Superior temporal gyrus (tissue), 1 donor: ENCODE data around the gene ADCY7.
"Not testable (repeated sequence)": the region's sequence is repeated elsewhere in the genome, so short reads cannot be mapped to it uniquely, and the experiment has no call there.

Experiments
- DNase-seq: peaks from one replicate; pipeline ENCODE4 v3.0.0-alpha.2; 2016; ENCODE audit errors: extremely low spot score

ADCY7 gene

GRCh38 chr16:50266337-50267091, at the start of gene ADCY7:
Gene ADCY7, plus strand, starts transcription at chr16:50266551. Its CDS starts 21,629 bp downstream, at chr16:50288180.
- no peak for DNase-seq

- DNase-seq = no peak
Measured at GRCh38 chr16:50219402-50219975, 46.9 kb upstream of the ADCY7 start.

GRCh38 chr16:50224286-50224685, 42.1 kb upstream of the ADCY7 start:
- DNase-seq = no peak

GRCh38 chr16:50227120-50227519, 39.2 kb upstream of the ADCY7 start:
- no peak for DNase-seq

DNA sequence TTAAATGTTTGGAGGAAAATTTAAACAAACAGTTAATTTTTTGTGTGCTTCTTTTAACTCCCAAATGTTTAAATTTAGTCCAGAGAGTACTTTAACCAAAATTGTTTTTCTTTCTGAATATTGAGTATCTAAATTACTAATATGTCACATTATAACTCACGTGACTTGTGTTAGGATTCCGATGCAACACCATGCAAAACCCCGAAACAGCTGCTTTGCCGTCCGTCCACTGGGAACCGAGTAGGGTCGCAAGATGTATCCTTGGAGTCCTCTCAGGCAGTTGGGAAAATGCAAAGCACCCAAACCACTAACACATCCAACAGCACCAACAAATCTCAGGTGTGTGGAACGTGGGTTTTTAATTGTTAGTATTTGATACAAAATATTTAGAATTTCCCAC, 38.7 kb upstream of the ADCY7 start:
- DNase-seq = no peak

DNA sequence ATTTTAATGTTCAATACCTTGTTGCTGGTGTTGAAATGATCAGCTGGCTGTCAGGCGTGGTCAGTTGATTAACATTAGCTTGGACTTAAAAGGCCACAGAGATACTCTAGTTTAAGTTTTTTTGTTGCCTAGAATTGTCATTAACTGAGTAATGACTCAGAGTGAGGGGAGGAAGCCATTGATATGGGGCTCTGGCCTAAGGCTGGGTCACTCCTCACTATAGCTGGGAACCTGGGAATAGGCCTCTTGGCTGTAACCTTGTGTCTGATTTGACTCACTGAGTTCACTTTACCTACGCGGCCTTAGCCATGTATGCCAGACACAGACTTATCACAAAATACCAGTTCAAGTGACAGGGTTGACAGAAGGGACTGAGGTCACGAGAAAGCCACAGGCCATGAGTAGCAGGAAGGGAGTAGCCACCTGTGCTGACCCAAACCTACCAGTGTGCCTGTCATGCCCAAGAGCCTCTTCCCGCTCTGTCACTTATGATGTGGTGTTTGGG, 37.9 kb upstream of the ADCY7 start:
- DNase-seq = no peak

- no peak for DNase-seq
Measured at GRCh38 chr16:50229149-50229726, 37.1 kb upstream of the ADCY7 start.

- no peak for DNase-seq
Measured at GRCh38 chr16:50234771-50235556, 31.4 kb upstream of the ADCY7 start.

GRCh38 chr16:50235581-50235980, 30.8 kb upstream of the ADCY7 start:
- no peak for DNase-seq

DNA sequence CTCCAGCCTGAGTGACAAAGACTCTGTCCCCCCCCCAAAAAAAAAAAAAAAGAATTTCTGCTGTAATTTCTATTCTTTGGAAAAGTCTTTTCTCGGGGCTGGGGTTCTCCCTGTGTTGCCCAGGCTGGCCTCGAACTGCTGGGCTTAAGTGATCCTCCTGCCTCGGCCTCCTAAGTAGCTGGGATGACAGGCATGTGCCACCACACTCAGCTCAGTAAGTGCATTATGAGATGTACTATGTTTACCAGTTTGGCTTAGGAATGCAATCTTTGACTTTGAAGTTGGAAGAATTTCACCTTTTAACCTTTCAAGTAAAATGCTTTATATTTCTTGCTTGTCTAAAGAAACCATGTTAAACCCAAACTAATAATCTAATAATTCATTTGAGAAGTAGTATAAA, 28.0 kb upstream of the ADCY7 start:
- DNase-seq = no peak

DNA sequence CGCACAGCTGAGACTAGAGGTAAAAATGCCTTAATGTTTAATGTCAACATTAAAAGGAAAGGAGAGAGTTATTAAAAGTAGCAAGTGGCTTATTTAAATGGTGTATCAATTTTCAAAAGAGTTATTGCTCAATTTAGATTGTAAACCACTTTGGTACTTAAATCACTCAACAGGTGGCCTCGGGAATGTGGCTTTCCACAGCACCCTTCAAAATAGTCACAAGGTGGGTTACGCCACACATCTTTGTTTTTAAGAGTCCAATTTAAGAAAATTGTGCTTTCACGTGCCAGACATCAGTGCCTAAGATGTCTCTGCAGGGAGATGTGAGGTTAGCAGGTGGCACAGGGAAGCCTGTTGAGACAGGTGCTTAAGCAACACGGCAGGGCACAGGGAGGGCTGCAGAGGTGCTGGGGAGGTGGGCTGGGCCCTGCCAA, 27.5 kb upstream of the ADCY7 start:
- DNase-seq = no peak

DNA sequence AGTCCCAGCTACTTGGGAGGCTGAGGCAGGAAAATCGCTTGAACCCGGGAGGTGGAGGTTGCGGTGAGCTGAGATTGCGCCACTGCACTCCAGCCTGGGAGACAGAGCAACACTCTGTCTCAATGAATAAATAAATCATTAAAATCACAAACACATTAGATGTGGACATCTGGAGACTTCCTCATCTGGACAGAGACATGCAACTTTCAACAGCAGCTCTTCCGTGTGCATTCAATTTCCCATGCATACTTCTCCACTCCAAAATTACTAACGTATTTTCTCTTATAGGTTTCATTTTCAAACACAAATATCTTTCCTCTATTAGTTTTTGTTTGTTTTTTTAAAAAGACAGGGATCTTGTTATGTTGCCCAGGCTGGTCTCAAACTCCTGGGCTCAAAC, 23.3 kb upstream of the ADCY7 start:
- DNase-seq = not testable (repeated sequence)

- DNase-seq = no peak
Measured at GRCh38 chr16:50244140-50244503, 22.2 kb upstream of the ADCY7 start.

- no peak for DNase-seq
Measured at GRCh38 chr16:50244504-50245416, 21.6 kb upstream of the ADCY7 start.

DNA sequence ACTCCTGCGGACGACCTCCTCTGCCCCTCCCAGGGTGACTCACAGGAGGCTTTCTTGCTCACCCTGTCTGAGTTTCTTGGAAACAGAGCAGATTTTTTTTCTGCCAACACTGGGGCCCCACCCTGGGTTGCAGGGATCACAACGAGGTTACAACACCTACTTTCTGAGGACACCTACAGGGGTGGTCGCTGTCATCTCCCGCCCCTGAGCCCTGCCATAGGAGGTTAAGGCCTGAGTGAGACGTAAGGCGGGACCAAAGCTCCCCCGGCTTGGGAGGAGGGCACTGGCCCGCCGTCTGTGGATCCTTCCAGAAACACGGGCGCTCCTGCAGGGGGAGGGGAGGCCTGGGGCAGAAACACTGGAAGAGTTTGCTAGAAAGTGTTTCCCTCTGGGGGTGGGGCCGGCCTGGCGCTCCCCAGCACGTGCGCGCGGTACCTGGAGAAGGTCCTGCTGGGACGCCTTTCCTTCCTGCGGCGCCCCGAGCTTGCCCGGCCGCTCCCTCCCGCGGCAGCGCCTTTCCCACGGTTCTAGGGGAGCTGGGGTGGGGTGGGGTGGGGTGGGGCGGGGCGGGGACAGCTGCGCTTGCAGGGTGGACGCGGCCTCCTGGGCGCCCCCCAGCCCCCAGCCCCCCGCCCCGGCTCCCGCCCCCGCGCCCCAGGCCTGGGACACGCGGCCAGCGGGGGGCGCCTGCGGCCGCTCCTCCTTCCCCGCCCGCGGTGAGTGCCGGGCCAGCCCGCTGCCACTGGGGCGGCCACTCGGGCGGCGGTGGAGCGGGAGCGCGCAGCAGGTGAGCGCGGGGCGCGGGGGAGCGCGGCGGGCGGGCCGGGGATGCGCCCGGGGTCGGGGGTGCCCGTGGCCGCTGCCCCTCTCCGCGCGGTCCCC, 20.7 kb upstream of the ADCY7 start:
- no peak for DNase-seq

DNA sequence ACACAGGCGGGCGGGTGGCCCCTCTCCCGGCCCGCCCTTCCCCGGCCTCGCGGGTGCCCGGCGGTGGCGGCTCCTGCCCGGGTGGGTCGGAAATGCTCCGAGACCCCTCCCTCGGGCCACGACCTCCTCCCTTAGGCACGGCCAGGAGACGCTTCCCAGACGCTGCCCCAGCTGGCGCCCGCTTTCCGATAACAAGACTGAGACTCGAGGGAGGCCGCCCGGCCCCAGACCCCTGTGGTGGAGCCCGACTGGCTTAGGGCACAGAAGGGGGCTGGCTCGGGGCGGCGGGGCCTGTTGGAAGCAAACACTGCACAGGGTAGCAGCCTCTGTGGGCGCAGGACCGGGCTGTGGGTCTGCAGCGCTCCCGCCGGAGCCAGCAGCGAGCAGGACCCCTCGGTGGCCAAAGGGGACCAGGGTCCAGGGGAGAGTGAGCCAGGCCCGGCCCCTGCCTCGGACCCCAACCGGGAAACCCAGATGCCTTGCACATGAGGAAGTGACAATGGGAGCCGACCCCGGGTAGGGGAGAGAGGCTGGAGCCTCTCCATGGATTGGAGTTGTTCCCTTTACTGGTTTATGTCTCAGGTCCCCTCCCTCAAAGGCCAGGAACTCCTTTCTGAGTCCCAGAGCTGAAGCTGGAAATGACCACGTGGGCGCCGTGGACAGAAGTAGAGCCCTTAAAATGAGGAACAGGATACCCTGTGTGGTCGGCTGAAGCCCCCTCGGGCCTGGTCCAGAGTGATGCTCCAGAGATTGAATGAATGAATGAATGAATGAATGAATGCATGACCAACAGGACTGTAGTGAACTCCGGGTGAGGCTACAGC, 19.8 kb upstream of the ADCY7 start:
- DNase-seq = no peak

GRCh38 chr16:50247123-50247905, 19.0 kb upstream of the ADCY7 start:
- no peak for DNase-seq

- no peak for DNase-seq
Measured at GRCh38 chr16:50247906-50248608, 18.3 kb upstream of the ADCY7 start.
